ENCODE measurements around the gene PSMA5. TPM values are rescaled to one million over a fixed set of nuclear protein-coding genes. Genes with fewer than 3 reads are reported as not detected.
A peak's percentile ranks its signal among the peaks of the same experiment; 100 is the strongest.
"Not testable (repeated sequence)": the region's sequence is repeated elsewhere in the genome, so short reads cannot be mapped to it uniquely, and the experiment has no call there.

PSMA5 gene
- total RNA-seq, 1 donor from 2014 or later: 62.4 TPM

DNA sequence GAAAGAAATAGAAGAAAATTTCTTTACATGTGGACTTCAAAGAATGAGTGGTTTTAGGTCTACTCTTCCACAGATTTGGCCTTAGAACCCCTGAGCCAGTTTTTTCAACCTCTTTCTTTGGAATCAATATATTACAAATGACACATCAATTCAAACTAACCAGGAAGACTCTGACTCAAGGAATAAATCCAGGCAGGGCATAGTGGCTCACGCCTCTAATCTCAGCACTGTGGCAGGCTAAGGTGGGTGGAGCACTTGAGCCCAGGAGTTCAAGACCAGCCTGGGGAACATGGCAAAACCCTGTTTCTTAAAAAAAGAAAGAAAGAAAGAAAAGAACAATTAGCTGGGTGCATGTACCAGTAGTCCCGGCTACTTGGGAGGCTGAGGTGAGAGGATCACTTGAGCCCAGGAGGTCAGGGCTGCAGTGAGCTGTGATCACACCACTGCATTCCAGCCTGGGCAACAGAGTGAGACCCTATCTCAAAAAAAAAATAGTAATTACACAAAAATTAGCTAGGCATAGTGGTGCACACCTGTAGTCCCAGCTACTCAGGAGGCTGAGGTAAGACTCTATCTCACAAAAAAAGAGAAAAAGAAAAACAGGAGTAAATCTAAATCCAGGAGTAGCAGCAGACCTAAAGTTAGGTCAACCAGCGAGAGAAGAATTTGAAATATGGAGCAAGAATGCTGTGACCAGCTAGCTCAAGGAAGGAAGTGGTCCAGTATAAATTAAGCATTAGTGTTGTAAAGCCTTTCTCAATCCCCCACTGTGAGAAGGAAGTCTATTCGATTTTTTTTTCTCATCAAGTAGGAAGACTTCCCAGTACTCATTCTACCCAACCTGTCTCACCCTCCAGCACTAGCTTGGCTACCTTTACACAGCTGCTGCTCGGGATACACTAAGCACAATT is 30.4 kb downstream of the PSMA5 start:
- intact Hi-C loops (cut with DNase I): loop anchor here (5.0 kb wide), 1 partner anchor 44 kb away; no protein-coding TSS in a partner anchor
- DNase-seq (ENCODE audit: missing footprints): no peak
- no peak for ATAC-seq

DNA sequence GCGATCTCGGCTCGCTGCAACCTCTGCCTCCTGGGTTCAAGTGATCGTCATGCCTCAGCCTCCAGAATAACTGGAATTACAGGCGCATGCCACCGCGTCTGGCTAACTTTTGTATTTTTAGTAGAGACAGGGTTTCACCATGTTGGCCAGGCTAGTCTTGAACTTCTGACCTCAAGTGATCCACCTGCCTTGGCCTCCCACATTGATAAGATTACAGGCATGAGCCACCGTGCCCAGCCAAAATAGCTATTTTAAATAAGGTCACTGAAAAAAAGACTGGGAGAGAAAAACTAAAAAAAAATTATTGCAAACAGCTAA is 31.0 kb downstream of the PSMA5 start:
- intact Hi-C loops (cut with DNase I): loop anchor here (5.0 kb wide), 1 partner anchor 43 kb away; no protein-coding TSS in a partner anchor
- ATAC-seq; DNase-seq (ENCODE audit: missing footprints): not testable (repeated sequence)

DNA sequence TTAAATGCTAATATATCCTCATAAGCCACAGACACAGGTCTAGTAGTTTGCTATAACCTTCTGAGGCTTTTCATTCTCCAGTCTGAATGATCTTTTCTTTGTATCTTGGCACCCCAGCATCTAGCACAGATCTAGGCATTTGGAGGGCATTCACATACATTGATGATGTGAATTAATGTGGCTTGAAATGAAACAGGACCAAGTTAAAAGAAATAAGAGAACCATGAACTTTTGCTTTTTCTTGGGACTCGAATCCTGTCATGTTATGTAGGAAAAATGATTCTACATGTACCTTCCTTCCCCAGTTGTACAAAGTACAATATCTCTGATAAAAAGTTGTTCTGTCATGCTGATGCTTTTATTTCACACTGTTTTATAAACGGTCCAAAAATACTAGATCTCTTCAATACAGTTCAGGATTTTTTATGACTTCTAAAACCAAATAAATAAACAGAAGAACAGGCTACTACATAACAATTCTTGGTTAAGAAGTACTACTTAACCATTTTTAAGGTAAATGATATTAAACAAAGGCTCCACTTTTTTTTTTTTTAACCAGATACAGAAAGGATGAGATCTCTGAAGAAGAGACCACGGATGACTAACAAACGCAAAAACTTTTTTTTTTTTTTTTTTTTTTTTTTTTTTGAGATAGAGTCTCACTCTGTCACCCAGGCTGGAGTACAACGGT is 31.5 kb downstream of the PSMA5 start:
- ATAC-seq: no peak
- intact Hi-C loops (cut with DNase I): loop anchor here (5.0 kb wide), 1 partner anchor 42 kb away; no protein-coding TSS in a partner anchor
- DNase-seq (ENCODE audit: missing footprints): no peak

DNA sequence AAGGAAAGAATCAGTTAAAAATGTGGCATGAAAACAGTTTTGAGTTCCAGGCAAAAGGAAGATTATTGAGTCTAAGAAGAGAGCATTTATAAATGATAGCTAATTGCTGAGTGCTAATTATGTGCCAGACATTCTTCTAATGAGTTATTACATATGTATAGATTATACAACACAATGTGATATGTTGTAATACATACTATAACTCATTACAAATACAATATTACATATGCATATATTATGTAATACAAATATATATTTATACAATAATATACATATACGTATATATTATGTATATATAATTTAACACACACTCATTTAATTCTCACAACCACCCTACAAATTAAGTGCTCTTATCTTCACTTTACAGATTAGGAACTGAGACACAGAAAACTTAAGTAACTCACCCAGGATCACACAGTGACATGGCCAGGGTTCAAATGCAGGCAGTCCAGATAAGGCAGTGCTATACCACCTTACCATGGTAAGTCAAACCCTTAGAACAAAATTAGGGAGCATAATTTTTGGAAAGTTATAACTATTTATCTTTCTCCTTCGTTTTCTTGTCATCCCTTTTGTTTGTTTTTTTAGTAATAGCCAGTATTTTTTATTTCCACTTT is 32.5 kb downstream of the PSMA5 start:
- ATAC-seq (no peak), DNase-seq (ENCODE audit: missing footprints) (no peak)
- intact Hi-C loops (cut with DNase I): no loop called here

DNA sequence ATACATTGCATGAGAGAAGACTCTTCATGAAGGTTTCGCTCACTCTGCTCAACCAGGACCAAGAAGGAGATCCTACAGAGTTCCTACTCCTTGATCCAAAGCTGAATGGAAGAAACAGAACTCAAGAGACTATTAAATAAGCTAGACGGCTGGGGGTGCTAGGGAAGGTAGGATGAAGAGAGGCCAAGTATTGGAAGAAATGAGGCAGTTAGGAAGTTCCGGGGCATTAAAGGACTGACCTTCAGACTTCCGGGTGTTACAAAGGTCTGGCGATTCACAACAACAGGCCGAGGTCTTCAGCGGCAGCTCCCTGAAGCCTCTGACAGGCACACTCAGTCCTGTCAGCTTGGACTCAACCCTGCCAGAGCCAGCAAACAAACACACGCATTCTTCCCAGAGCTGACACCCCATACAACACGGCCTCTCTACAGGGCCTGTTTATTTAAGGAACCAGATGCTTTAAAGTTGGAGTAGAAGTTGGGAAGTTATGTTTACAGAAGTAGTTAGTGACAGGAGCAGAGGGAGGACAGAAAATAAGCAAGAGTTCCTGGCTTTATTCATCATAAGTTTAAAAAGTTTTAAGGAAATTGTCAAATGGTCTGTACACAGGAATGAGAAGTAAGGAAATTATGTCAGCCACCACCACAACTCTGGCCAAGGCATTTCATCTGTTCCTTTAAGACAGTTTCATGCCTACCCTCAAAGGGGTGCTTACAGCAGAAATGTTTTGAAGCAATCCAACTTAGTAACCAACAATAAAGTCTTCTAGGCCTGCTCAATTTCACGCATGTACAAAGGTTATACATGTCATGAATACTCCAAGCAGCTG is 33.2 kb downstream of the PSMA5 start:
- intact Hi-C loops (cut with DNase I): no loop called here
- peak; percentile 82 for ATAC-seq

DNA sequence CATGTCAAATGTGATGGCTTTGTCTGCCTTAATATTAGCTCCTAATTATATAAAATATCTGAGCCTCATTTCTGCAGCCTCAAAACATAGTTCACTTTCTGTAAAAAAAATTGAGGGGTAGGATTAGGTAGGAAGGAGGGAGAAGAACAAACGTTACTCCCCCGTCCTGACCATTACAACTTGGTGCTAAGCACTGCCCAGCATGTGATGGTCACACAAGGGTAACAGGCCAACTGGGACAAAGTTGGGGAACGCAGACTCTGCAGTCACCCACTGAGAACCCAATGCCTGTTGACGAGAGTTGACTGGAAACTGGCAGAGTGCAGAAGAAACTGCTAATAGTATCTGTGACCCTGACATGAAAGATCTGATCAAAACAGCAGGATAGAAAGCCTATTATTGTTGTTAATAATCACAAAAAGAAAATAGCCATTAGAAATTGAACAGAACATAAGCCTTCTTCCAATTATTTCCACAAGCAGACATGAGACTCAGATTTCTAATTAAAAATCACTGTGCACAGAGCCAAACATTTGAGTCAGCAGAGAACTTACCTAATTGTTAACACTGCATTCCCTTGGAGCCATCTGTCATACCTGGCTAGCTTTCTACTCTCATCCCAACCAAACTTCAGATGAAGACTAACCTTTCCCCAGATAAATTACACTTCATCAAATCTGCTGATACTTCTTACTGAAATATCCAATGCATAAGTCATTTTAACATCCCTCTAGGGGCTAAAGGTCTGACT is 34.0 kb downstream of the PSMA5 start:
- ATAC-seq: peak; percentile 67
- intact Hi-C loops (cut with DNase I): no loop called here
- DNase-seq (ENCODE audit: missing footprints): no peak

More for the DNA sequence above, 33.2 kb downstream of the PSMA5 start:
- DNase-seq (ENCODE audit: missing footprints): peak; percentile 75

DNA sequence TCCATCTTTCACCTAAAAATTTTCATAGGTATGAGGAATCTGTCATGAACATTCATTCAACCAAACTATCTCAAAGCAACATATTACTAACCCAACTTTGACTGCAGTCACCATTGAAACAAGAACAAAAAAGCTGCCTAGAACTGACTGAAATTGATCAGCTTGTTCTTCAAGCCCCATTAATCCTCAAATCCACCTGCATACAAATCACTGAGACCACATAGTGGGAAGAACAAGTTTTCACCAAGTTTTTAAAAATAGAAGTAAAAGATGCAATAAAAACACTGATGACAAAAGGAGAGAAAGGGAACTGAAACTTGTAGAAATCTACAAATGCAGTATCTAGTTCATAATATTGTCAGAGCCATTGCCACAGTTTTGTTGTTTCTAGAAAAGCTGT is 34.6 kb downstream of the PSMA5 start:
- DNase-seq (ENCODE audit: missing footprints) (no peak), ATAC-seq (no peak)
- intact Hi-C loops (cut with DNase I): no loop called here

DNA sequence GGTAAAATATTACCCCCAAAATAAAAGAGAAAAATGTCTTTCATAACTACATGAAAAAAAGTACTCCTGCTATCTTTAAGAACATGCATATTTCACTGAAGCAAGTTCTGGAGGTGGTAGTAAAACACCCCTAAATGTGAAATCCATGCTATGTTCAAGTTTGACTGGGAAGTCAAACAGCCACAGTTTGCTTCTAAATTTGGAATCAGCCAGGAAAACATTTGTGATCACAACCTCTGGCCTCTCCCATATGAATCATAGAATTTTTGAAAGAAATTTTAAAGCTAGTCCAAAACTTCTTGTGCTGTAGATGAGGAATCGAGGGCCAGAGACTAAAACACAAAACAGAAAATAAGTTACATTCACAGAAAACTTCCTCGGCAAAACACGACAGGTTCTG is 35.1 kb downstream of the PSMA5 start:
- intact Hi-C loops (cut with DNase I): no loop called here
- DNase-seq (ENCODE audit: missing footprints): no peak
- no peak for ATAC-seq

DNA sequence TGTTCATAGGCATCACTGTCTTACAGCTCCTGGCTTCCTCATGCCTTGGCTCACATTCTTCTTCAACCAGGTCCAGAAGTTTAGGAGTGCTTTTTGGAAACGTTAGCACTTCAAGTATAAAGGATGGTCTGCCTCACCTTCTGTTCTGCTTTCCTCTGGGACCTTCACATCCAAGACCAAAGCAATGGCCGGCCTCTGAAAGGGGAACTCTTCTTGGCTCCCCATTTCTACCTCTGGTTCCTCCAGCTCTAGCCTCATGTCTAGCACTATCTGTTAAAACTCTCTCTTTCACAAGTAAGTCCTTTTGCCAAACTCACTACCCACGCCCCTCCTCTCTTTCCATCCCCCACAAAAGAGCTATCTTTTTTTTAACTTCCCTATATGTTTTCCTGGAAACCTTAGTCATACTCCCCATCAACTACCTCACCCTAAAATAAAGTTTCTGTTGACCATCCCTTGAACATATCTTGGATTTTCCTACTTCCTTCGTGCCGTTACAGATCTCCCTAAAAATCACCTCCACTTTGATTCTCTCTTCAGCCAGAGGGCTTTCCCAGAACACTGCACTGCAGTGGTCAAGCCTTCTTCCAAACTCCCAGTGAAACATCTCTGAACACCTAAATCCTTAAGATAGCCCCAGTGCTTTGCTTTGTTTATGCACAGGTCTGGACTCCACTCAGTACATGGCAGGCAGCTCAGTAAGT is 36.5 kb downstream of the PSMA5 start:
- intact Hi-C loops (cut with DNase I): no loop called here
- DNase-seq (ENCODE audit: missing footprints): no peak
- no peak for ATAC-seq

DNA sequence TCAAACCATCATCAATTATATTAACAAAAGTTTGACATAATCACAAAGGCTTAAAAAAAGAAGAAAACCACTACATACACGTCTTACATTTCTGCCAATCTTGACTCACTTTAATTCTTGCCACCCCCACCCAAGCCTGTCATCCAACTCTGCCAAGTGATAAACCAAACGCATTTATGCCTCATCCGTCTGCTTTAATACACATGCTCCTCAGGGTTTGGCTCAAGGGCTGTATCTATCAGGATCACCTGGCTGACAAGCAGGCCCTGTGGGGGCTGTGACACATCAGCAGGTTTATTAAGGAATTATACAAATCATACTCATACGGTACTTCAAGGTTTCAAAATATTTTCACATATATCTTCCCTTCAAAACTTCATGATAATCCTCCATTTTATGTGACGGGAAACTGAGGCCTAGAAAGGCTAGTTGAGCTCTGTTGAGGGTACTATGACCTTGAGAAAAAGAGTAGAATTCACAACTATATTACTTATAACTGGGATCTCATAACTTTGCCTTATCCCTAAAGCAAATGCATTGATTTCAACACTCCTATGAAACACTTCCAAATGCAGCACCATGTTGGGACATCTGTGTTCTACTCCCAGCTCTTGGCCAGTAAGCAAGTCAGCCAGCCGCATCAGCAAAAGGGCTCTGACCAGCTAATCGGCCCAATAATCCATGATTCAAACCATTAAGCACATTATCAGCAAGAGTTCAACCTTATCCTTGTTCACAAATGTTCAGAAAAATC is 37.2 kb downstream of the PSMA5 start:
- no peak for ATAC-seq
- intact Hi-C loops (cut with DNase I): no loop called here

DNA sequence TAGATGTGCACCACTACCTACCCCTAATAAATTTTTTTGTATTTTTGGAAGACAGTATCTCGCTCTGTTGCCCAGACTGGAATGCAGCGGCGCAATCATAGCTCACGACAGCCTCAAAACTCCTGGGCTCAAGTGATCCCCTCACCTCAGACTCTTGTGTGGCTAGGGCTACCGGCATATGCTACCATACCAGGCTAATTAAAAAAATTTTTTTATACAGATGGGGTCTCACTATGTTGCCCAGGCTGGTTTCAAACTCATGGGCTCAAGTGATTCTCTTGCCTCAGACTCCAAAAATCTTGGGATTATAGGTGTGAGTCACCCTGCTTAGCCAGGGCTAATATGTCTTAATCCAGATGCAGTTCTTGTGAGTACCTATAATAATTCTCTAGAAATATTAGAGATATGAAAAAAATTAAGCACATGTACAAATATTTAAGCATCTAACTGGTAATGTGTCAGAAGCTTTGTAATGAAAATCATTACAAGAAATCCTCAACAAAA is 38.0 kb downstream of the PSMA5 start:
- no peak for ATAC-seq
- intact Hi-C loops (cut with DNase I): no loop called here
- no peak for DNase-seq (ENCODE audit: missing footprints)

More for the DNA sequence above, 37.2 kb downstream of the PSMA5 start:
- no peak for DNase-seq (ENCODE audit: missing footprints)

DNA sequence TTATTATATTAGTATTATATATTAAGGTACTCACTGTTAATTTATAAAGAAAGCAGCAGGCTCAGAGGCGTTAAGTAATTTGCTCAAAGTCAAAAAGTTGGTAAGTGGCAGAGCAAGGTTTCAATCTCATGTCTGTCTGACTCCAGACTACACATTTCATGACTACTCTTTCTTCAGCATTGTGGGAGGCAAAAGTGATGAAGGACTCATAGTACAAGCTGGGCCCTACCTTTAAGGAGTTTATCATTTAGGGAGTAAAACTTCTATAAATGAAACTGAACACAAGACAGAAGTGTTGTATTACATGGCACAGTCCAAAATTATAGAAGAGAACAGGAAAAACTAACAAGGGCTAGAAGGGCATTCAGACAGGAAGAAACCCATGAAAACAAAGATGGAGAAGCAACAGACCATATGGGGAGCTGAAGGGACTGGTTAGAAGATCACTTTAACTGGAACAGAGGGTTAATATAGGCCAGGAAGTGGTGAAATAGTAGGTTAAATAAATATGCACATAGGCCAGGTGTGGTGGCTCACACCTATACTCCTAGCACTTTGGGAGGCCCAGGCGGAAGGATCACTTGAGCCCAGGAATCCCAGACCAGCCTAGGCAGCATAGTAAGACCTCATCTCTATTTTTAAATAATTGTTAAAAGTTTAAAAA is 40.1 kb downstream of the PSMA5 start:
- no peak for DNase-seq (ENCODE audit: missing footprints)
- intact Hi-C loops (cut with DNase I): no loop called here
- no peak for ATAC-seq

DNA sequence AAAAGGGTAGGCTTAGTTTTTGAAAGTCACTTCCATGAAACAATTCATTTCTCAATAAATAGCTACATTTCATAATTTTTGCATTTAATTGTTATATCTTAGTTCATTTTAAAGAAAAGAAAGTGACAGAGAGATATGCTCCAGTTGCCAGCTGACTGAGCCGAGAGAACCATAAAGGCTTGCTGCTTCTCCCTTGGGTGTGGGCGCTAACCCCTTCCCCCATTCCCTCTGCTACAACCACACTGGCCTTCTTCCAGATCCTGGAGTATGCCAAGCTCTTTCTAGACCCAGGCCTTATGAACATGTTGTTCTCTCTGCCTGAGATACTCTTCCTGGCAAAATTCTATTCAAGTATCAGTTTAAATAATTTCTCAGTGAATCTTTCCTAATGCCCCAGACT is 40.8 kb downstream of the PSMA5 start:
- DNase-seq (ENCODE audit: missing footprints) (no peak), ATAC-seq (peak; percentile 80)
- intact Hi-C loops (cut with DNase I): no loop called here

DNA sequence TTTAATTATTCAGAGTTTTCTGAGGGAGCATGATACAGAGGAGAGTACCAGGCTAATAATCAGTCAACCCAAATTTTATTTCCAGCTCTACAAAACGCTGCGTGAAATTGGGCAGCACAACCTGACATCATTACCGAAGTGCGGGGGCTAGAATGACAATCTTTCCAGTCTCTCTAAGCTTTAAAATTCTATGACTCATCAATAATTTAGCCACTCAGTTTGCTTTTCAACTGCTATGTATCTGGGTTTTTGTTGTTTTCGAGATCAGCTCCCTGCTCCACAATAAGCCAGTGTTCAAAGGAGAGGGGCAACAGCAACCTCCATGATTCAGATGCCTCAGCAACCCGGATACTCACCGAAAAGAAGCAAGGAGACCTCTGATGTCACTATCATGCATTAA is 42.4 kb downstream of the PSMA5 start:
- DNase-seq (ENCODE audit: missing footprints) (no peak), ATAC-seq (no peak)
- intact Hi-C loops (cut with DNase I): no loop called here

DNA sequence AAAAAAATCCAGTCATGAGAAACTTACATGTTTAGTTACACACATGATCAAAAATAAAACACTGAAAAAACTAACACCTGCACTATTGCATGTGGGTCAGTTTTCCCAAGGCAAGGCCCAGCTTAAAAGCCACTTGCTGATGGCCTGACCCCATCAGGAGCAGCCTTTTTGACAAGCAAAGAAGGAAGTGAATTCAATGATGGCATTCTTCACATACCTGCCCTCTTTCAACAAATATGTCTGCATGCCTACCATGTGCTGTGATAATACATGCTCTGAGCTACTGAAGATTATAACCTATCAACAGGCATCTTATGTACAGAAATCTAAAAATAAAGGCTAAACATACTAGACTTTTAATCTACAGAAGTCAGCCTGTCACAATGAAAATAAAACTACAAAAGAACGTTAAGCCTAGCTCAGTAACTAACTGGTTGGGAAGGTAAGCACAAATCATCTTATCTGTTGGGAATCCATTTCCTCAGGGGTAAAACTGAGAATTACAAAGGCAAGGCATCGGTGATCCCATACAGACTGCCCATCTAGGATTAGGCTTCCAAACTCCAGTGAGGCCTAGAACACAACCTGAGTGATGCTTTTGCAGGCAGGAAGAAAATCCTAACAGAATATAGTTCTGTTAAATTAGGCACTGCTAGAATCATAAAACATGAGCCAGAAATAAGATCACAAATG is 43.0 kb downstream of the PSMA5 start:
- ATAC-seq: no peak
- intact Hi-C loops (cut with DNase I): no loop called here
- DNase-seq (ENCODE audit: missing footprints): no peak

DNA sequence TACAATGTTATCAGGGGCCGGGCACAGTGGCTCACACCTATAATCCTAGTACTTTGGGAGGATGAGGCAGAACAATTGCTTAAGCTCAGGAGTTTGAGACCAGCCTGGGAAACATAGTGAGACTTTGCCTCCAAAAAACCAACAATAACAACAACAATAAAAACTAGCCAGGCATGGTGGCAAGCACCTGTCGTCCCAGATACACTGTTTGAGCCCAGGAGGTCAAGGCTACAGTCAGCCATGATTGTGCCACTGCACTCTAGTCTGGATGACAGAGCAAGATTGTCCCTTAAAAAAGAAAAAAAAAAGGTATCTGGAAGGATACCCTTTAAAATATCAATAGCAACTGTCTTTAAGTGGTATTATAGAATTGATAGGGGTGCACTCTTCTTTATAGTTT is 44.7 kb downstream of the PSMA5 start:
- DNase-seq (ENCODE audit: missing footprints) (no peak), ATAC-seq (no peak)
- intact Hi-C loops (cut with DNase I): no loop called here
